GM21723 (cell line): ENCODE data around the gene RAPGEF2.

Experiments used
- ATAC-seq: cut with Tn5 transposase; IDR thresholded peaks from one replicate; pipeline ENCODE4 v1.9.1; 2021; ENCODE audit warnings: mild to moderate bottlenecking, moderate library complexity; ENCODE audit not compliant: unreplicated experiment

Gene RAPGEF2

DNA sequence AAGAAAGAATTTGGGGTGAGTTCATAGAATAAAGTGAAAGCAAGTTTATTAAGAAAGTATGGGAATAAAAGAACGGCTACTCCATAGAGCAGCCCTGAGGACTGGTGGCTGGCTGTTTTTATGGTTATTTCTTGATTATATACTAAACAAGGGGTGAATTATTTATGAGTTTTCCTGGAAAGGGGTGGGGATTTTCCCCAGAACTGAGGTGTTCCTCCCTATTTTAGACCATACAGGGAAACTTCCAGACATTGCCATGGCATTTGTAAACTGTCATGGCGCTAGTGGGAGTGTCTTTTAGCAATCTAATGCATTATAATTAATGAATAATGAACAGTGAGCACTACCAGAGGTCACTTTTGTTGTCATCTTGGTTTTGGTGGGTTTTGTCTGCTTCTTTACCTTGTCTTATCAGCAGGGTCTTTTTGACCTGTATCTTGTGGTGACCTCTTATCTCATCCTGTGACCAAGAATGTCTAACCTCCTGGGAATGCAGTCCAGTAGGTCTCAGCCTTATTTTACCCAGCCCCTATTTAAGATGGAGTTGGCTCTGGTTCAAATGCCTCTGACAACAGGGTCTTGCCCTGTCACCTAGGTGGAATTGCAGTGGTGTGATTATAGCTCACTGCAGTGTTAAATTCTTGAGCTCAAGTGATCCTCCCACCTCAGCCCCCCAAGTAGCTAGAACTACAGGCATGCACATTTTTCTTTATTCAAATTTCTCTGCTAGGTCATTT, 27.1 kb downstream of the RAPGEF2 start:
- no peak for ATAC-seq

DNA sequence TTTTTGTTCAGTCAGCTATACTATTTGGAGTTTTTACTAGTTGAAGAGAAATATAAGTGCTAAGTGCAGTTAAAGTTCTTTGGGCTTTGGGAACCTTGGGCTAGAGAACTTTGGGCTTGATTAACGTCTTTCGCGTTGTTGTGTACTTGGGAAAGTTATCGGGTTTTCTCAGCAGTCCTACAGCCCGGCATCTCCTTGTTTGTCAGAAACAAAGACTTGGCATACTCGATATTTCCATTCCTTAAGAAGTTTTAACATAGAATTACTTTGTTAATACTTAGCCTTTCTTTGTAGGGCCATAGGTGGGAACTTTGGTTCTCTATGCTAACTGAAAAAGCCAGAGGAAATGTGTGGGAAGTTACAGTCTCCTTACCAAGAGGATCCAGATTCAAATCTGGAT, 28.7 kb downstream of the RAPGEF2 start:
- no peak for ATAC-seq

DNA sequence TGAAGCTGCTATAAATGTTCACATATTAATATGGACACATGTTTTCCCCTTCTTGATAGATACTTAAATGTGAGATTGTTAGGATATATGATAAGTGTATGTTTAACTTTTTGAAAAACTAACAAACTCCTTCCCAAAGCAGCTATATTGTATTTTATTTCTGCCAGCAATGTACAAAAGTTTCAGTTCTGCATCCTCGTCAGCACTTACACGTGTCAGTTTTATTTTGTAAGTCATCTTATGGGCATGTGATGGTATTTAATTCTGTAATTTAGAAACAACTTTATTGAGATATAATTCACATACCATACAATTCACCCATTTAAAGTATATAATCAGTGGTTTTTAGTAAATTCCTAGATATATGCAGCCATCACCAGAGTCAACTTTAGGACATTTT, 31.6 kb downstream of the RAPGEF2 start:
- no peak for ATAC-seq

DNA sequence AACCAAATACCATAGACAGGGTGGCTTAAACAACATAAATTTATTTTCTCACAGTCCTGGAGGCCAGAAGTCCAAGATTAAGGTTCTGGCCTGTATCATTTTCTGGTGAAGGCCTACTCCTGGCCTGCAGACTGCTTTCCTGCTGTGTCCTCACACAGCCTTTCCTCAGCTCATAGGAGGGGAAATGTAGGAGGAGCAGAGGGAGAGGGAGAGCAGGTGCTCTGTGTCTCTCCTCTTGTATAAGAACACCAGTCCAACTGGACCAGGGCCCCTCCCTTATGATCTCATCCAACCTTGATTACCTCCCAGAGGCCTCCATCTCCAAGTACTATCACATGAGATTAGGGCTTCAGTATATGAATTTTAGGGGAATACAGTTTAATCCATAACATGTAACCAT, 34.3 kb downstream of the RAPGEF2 start:
- ATAC-seq = no peak

DNA sequence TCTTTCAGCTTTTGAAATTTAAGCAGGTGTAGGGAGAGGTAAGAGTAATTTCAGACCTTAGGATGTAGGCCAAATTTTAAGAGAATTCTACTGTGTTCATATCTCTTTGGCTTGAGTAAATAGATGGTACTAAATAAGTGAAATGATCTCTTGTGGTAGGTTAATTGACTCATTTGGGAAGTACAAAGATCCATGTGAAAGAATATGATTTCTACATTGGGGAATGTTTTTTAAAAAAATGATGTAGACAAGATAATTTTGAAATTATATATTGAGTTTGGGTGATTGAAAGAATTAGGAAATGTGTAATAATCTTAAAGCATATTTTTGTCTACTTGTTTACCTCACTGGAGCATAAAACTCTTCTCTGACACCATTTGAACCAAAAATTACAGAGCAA, 35.6 kb downstream of the RAPGEF2 start:
- no peak for ATAC-seq

DNA sequence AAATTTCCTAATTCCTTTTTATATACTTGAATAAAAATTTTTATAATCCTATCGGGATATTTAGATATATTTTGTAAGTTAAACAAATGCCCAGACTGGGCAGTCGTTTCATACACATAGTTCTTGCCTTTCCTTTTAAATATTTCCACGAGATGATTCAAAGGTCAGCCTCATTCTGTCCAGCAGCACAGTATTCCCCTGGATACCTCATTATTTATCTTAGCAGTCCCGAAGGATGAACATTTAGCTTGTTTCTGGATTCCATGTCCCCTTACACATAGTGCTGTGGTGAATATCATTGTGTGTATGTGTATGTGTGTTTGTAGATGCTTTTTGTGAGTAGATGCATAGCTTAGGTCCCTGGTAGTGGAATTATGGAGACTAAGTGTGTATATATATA, 38.3 kb downstream of the RAPGEF2 start:
- ATAC-seq = no peak

GRCh38 chr4:159142241-159142640, 39.4 kb downstream of the RAPGEF2 start:
- ATAC-seq = no peak

GRCh38 chr4:159142681-159143384, 40.0 kb downstream of the RAPGEF2 start:
- ATAC-seq = no peak

GRCh38 chr4:159143687-159144086, 40.8 kb downstream of the RAPGEF2 start:
- no peak for ATAC-seq

GRCh38 chr4:159144112-159144694, 41.3 kb downstream of the RAPGEF2 start:
- ATAC-seq = no peak

DNA sequence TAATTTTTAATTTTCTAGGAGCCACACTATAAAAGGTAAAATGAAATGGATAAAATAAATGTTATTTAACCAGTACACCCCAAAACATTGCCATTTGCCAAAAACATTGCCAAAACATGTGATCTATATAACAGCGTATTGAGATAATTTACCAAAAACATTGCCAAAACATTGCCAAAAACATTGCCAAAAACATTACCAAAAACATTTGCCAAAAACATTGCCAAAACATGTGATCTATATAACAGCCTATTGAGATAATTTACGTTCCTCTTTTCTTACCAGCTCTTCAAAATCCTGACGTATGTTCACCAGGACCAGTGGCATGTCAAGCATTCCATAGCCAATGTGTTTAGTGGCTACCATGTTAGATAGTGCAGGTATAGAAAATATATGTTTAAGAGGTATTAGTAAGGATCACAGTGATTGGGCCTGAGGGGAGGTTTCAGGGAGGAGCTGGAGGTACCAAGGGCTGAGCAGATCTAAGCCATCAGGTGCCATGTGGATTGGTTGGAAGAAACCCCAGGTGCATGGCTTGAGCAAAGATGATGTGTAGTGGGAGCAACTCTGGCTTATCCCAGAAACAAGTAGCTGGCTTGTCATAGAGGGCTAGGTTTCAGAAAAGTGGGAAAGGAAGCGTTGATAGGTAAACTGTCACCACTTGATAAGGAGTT, 42.6 kb downstream of the RAPGEF2 start:
- no peak for ATAC-seq

GRCh38 chr4:159145992-159146330, 43.1 kb downstream of the RAPGEF2 start:
- no peak for ATAC-seq

DNA sequence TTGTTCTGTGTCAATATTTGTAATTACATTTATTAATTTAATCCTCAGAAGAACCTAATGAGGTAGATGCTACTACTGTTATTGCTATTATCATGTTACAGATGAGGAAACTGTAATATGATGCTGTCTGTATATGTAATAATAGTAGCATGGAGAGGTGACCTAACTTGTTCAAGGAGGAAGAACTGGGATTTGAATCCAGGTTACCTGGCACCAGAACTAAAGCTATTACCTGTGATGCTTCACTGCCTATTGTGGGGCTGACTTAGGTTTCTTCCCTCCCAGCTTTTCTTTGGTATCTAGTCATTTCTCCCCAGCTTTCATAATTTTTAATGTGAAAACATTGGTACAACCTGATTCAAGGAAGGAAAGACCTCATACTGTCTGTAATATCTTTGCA, 43.6 kb downstream of the RAPGEF2 start:
- no peak for ATAC-seq

- ATAC-seq = no peak
These were observed 45.6 kb downstream of the RAPGEF2 start for GRCh38 chr4:159148441-159148840.

DNA sequence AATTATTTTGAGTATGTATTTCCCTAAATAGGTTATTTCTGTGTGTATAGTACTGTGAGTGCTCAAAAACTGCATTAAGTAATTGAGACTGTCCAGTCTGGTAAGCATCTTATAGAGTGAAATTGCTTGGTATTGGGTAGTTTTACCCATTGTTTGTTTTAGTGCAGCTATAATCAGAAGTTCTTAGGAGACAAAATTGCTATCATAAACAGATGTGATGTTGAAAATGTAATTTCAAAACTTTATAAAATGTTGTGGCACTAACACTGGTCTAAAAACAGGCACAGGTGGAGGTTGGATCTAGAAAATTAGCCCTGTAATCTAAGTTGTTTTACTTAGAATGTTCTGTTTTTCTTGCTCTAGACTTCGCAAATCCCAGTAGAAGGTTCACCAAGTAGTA, 46.8 kb downstream of the RAPGEF2 start:
- no peak for ATAC-seq

DNA sequence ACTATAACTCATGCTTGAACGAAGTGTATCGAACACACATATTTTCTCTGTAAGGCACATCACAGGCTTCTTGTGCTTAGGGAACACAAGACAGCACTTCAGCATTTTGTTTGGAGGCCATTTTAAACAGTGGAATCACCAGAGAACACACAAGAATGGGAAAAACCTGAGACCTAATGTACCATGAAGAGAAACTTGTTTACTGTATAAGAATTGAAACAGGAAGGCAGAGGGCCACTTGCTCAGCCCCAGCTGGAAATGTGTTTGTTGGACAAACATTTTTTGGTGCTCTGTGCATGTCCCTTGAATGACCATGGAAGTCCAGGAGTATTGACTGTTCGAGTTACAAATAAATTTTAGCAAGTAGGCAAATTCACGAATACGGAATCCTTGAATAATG, 47.5 kb downstream of the RAPGEF2 start:
- ATAC-seq = peak; percentile 43

DNA sequence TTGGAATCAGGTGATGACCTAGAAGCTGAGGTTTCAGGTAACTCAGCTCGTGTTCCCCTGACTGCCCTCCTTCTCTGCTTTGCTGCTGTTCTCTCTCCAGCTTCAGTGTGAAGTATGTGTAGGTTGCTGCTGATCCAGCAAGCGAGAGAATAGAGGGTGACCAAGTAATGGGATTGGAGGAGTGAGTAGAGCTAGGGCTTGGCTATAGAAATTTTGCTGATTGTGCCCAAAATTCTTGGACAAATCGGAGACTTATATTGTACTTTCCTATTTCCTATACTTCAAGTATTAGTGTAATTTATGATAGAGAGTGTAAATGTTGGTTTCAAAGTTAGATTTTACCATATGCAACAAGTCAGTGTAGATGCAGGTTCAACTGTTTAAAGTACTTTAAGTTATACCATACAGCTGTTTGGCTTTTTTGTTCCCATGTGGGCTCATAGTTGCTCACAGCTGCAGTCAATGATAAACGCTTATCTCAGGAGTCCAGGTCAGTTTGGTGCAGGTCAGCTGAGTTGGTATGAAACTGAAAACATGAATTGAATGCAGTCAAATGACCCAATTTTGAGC, 48.0 kb downstream of the RAPGEF2 start:
- ATAC-seq = peak; percentile 60

GRCh38 chr4:159151689-159152088, 48.8 kb downstream of the RAPGEF2 start:
- ATAC-seq = no peak

- no peak for ATAC-seq
These were observed 49.3 kb downstream of the RAPGEF2 start for GRCh38 chr4:159152181-159152580.

DNA sequence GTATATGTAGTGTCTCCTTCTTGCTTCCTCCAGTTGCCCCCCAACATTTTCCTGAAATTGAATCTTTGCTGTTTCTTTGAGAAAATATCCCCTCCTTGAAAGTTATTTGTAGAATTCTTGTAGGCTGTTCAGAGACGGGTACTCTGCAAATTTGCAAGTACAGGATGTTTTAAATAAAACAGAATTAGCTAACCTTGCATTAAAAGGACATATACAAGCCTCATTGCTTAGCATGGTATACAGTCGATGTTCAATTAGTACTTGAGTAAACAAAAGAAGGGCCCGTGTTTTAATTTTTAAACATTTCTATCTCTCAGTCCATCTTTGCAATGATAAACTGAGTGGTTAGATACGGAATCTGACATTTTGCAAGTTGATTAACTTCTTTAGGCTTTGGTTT, 50.8 kb downstream of the RAPGEF2 start:
- ATAC-seq = no peak

DNA sequence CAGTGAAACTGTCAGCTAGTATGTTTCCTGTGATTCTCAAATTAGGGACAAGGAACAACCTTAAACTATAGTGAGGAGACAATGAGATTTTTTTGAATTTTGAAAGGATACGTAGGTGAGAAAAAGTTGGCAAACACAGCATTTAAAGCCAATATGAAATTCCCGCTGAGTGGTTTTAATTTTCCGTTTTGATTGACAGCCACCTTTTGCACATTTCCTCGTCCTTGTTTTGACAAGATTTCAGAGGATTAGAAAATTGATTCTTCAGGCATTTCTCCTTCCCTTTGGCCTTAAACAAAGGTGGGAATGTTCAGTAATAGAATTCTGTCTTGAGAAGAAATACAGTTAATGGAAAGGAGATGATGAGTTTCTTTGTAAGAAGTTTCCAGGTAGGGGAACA, 52.2 kb downstream of the RAPGEF2 start:
- no peak for ATAC-seq
